Anterior cingulate cortex (tissue), 58 donors: Measurements from ENCODE around the gene AP4M1.
A peak's percentile ranks its signal among the peaks of the same experiment; 100 is the strongest.

Source experiments
- DNase-seq, 58 donors: peaks; one replicate each; lab custom pipeline; 2025; lab: John Stamatoyannopoulos, UW

AP4M1 gene

GRCh38 chr7:100085515-100085914 is 15.9 kb upstream of the AP4M1 start:
- no peak for DNase-seq

GRCh38 chr7:100087055-100087750 is 14.2 kb upstream of the AP4M1 start:
- no peak for DNase-seq

GRCh38 chr7:100088095-100088620 is 13.3 kb upstream of the AP4M1 start:
- no peak for DNase-seq

DNA sequence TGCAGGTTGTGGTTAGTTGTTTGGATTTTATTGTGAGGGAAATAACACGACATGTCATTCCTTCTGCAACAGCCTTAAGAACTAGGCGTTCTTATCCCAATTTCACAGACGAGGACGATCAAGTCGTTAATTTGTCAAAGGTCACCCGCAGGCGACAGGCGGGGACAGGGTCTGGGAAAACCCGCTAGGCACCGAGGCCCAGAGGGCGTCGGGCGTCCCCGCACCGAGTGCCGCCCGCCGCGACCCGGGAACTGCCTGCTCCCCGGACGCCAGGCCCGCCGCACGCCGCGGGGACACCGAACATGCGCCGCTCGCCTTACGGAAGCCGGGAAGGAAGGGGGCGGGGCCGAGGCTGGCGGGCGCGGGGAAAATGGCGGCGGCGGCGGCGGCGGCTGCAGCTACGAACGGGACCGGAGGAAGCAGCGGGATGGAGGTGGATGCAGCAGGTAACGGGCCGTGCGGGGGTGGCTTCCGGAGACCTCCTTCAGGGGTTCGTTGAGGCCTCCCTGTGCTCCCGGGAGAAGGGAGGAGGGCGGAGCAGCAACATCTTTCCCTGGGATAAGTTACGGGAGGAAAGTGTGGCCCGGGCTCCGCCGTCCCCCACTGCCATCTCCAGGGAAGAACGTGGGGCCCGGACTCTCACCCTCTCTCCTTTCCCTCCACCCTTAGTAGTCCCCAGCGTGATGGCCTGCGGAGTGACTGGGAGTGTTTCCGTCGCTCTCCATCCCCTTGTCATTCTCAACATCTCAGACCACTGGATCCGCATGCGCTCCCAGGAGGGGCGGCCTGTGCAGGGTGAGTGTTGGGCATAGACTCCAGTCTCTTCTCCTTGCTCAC is 12.6 kb upstream of the AP4M1 start, which contains the start of gene COPS6:
Gene COPS6, plus strand, starts transcription at position 349 of the 837 bp plus-strand sequence. Its CDS starts 22 bp downstream, at position 371.
- DNase-seq, result peak; percentile 7 to 84 (median 70)

- DNase-seq, result no peak
Measured at GRCh38 chr7:100089458-100090196, 11.8 kb upstream of the AP4M1 start.

GRCh38 chr7:100090527-100091410 is 10.7 kb upstream of the AP4M1 start:
- DNase-seq, result no peak

DNA sequence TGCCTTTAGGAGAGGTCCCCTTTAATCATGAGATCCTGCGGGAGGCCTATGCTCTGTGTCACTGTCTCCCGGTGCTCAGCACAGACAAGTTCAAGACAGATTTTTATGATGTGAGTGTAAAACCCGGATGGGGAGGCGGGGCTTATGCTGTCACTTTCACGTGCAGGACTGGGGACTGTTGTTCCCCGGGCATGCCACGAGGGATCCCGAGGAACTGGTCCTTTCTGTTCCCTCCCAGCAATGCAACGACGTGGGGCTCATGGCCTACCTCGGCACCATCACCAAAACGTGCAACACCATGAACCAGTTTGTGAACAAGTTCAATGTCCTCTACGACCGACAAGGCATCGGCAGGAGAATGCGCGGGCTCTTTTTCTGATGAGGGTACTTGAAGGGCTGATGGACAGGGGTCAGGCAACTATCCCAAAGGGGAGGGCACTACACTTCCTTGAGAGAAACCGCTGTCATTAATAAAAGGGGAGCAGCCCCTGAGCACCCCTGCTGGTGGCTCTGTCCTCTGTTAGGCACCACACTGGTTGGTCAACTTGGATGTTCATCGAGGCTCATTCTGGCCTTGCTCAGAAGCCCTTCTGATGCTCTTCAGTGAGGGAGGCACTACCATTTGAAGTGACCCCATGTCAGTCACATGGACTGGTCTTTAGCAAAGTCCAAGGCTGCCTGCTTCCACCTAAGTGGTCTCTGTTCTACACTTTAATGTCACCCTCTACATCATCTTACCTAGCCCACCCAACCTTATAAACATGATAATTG is 9.8 kb upstream of the AP4M1 start:
- DNase-seq, result no peak

GRCh38 chr7:100093054-100093453 is 8.4 kb upstream of the AP4M1 start:
- DNase-seq, result no peak

DNA sequence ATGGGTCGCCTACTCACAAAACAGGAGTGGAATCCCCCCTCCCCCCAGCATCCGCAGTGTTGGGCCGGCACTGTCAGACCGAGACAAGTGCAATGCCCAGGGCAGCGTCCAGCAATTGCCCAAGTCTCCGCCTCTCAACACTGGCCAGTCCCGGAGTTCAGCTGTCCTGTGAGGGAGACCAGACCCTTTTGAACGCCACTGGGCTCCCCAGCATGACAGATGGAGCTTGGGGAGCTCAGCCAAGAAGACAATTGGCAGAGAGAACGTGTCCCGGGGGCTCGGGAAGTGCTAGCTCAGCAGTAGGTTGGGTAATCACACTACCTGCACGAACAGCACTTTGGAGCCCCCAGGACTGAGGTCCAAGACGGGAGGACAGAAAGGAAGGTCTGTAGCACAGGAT is 7.9 kb upstream of the AP4M1 start:
- peak in 1 of 58 donors; percentile 4 for DNase-seq

GRCh38 chr7:100093925-100094486 is 7.4 kb upstream of the AP4M1 start:
- no peak for DNase-seq

GRCh38 chr7:100095289-100095688 is 6.2 kb upstream of the AP4M1 start:
- DNase-seq, result no peak

- DNase-seq, result no peak
Measured at GRCh38 chr7:100095704-100096103, 5.7 kb upstream of the AP4M1 start.

DNA sequence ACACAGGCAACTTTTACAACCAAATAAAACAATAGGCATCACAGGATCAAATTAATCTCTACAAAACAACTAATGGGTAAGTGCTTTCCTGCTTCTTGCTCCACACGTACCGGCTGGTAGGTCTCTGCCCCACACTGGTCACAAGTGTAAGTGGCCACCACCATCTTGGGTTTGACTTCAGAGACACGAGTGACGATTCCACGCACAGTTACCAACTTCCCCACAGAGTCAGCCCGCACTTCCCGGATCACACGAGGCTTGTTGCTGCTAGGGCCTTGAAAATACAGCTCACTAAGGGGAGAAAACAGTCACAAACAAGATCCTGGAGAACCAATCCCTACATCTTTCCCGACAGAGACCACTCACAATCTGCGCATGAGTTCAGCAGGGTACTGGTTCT is 2.5 kb upstream of the AP4M1 start:
- DNase-seq, result no peak

DNA sequence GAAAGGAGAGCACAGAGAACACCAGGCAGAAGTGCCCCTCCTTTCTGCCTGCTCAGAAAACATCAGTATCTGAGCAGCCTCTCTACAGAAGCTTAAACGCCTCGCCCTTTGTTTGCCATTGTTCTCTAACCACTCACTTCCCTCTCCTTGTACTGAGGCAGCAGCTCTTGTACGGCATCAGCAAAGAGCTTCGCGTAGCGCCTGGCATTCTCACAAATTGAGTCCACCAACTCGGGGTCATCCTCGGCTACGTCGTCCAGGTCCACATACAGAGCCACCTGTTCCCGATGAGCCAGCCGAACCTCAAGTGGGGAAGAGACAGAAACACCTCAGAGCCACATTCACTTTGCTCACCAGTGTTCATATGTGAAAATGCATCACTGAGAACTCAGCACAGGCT is 2.0 kb upstream of the AP4M1 start:
- no peak for DNase-seq

- DNase-seq, result peak; percentile 49 to 93 (median 86)
Measured at GRCh38 chr7:100100420-100101015, 925 bp upstream of the AP4M1 start.

- DNase-seq, result no peak
Measured at GRCh38 chr7:100102950-100103840, 1.8 kb downstream of the AP4M1 start.

DNA sequence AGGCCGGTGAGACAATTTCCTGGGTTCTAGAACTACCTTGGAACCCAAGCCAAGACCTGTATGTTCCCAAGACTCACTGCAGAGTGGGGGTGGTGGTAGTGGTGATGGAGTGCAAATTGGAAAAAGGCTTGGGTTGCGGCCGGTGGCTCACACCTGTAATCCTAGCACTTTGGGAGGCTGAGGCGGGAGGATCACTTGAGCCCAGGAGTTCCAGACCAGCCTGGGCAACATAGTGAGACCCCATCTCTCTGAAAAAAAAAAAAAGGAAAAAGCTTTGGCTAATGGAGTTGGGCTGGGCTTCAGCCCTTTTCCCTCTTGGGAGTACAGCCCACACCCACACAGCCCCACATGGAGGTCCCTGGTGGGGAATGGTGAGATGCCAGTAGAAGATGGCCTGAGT is 4.1 kb downstream of the AP4M1 start:
- DNase-seq, result no peak
